IMR-90 (cell line): Measurements from ENCODE around the gene COL15A1. TPM values are rescaled to one million over a fixed set of nuclear protein-coding genes. Genes with fewer than 3 reads are reported as not detected.
A peak's percentile ranks its signal among the peaks of the same experiment; 100 is the strongest.

ENCODE experiments used
- BHLHE40 ChIP-seq: fragments of 150-350 bp; IDR thresholded peaks from 2 replicates; pipeline ENCODE4 v1.6.1; 2016; ENCODE audit warnings: mild to moderate bottlenecking, low read depth, low read length
- CEBPB ChIP-seq: IDR thresholded peaks from 2 replicates; pipeline ENCODE4 v1.6.1; 2012; ENCODE audit warnings: low read depth, low read length, improper control_type of control experiment
- ELK1 ChIP-seq: fragments of 150-350 bp; IDR thresholded peaks from 2 replicates; pipeline ENCODE4 v1.6.1; 2016; ENCODE audit warnings: low read depth, mild to moderate bottlenecking, low read length, moderate library complexity, borderline replicate concordance
- POLR2A ChIP-seq: IDR thresholded peaks from 2 replicates; pipeline ENCODE4 v1.6.1; 2012; ENCODE audit warnings: mild to moderate bottlenecking, low read depth, low read length
- RFX5 ChIP-seq: IDR thresholded peaks from 2 replicates; pipeline ENCODE4 v1.8.0; 2012; ENCODE audit warnings: low read depth, mild to moderate bottlenecking, low read length, moderate library complexity
- polyA plus RNA-seq, 3 experiments: library from polyadenylated mRNA; depleted of rRNA; stranded (reverse); fragments of >200 nt; gene quantifications; 2 replicates each; pipeline ENCODE4 v1.2.3, GENCODE V29; 2012; ENCODE audit warnings: low replicate concordance in 1 of 3
- total RNA-seq: library from RNA; depleted of rRNA; stranded (reverse); fragments of >200 nt; gene quantifications from 2 replicates; pipeline ENCODE4 v1.2.3, GENCODE V29; 2012

COL15A1 gene
- total and polyA plus RNA-seq, 2 of the 4 experiments (the other 2 are of a cell fraction), result 2.2 to 3.7 TPM

GRCh38 chr9:99104459-99105151 is 160.9 kb downstream of the COL15A1 start, which contains the start of gene TGFBR1 (continued):
- TF ChIP-seq ELK1 (no peak), CEBPB (no peak), RFX5 (no peak), BHLHE40 (no peak; the same call in 1 of the 2 replicates), POLR2A (peak; percentile 93)
